CD4-positive, alpha-beta memory T cell (primary cell): ENCODE measurements around the gene CACHD1. TPM values are rescaled to one million over a fixed set of nuclear protein-coding genes. Genes with fewer than 3 reads are reported as not detected.

ENCODE experiments used
- CTCF ChIA-PET: fragments of 350-600 bp; sonication (Branson Sonifier 250); formaldehyde crosslinking; loops from one replicate; lab custom pipeline; 2021; ENCODE audit warnings: inconsistent platforms; ENCODE audit not compliant: partially characterized antibody; lab: Charles Lee
- POLR2A ChIA-PET: fragments of 350-600 bp; sonication (Branson Sonifier 250); formaldehyde crosslinking; loops from one replicate; lab custom pipeline; 2021; ENCODE audit not compliant: partially characterized antibody; lab: Charles Lee
- DNase-seq, 5 donors: peaks; one replicate each; pipeline versions ENCODE4 v3.0.0 to v3.0.0-alpha.2; 2020 to 2022; ENCODE audit warnings: mixed read lengths in 1 of 5
- H3K27ac ChIP-seq: one replicate; pipeline ENCODE4 v1.7.0; 2013; ENCODE audit warnings: low read depth, low read length
- H3K27me3 ChIP-seq: 2 replicates; pipeline ENCODE4 v1.7.0; 2013; ENCODE audit warnings: mild to moderate bottlenecking, low read length, moderate library complexity; ENCODE audit not compliant: insufficient read depth
- H3K36me3 ChIP-seq: 2 replicates; pipeline ENCODE4 v1.7.0; 2013; ENCODE audit warnings: mild to moderate bottlenecking, low read length, moderate library complexity; ENCODE audit not compliant: insufficient read depth
- H3K4me1 ChIP-seq: 2 replicates; pipeline ENCODE4 v1.7.0; 2013; ENCODE audit warnings: mild to moderate bottlenecking, low read length, moderate library complexity; ENCODE audit not compliant: insufficient read depth
- H3K4me3 ChIP-seq, 2 donors: one replicate each; pipeline ENCODE4 v1.7.0; 2013; ENCODE audit warnings: low read length in 2 of 2, mild to moderate bottlenecking in 1 of 2
- H3K9me3 ChIP-seq, 2 donors: one replicate each; pipeline ENCODE4 v1.7.0; 2013; ENCODE audit warnings: low read length in 2 of 2, control low read depth in 1 of 2; ENCODE audit not compliant: control insufficient read depth in 1 of 2
- H3K27ac Mint-ChIP-seq, 7 donors: one replicate each; pipeline ENCODE4 v1.8.0; 2020 to 2021; ENCODE audit warnings: mixed read lengths in 7 of 7, mild to moderate bottlenecking in 6 of 7, inconsistent platforms in 3 of 7, moderate library complexity in 3 of 7
- H3K27me3 Mint-ChIP-seq, 2 donors: one replicate each; pipeline ENCODE4 v1.8.0; 2020 to 2021; ENCODE audit warnings: mixed read lengths in 2 of 2
- H3K36me3 Mint-ChIP-seq, 2 donors: one replicate each; pipeline ENCODE4 v1.8.0; 2020 to 2021; ENCODE audit warnings: mixed read lengths in 2 of 2, inconsistent platforms in 1 of 2, mild to moderate bottlenecking in 1 of 2
- H3K4me1 Mint-ChIP-seq, 4 donors: one replicate each; pipeline ENCODE4 v1.8.0; 2020 to 2021; ENCODE audit warnings: mixed read lengths in 4 of 4, mild to moderate bottlenecking in 1 of 4
- H3K4me3 Mint-ChIP-seq, 8 donors: one replicate each; pipeline ENCODE4 v1.8.0; 2020 to 2021; ENCODE audit warnings: mixed read lengths in 8 of 8, mild to moderate bottlenecking in 7 of 8, moderate library complexity in 6 of 8, inconsistent platforms in 3 of 8
- H3K9me3 Mint-ChIP-seq, 8 donors: one replicate each; pipeline ENCODE4 v1.8.0; 2020 to 2021; ENCODE audit warnings: mixed read lengths in 8 of 8, mild to moderate bottlenecking in 5 of 8, inconsistent platforms in 3 of 8, moderate library complexity in 1 of 8
- intact Hi-C: fragments of 100-400 bp; cut with micrococcal nuclease; formaldehyde crosslinking; loops from one replicate; pipeline ENCODE4 v1.15.1; 2023
- polyA plus RNA-seq, 2 donors: library from polyadenylated mRNA; unstranded; fragments of 300-500 nt; fragmentation: Illumina TruSeq; gene quantifications; one replicate each; pipeline ENCODE4 v1.2.3, GENCODE V29; 2021
- total RNA-seq, 2 experiments: library from RNA; stranded (reverse); gene quantifications; one replicate each; pipeline ENCODE4 v1.2.3, GENCODE V29; 2021

CACHD1 gene
- total and polyA plus RNA-seq, 4 experiments from 2014 or later = 0.11 to 0.17 TPM; not detected in 2

DNA sequence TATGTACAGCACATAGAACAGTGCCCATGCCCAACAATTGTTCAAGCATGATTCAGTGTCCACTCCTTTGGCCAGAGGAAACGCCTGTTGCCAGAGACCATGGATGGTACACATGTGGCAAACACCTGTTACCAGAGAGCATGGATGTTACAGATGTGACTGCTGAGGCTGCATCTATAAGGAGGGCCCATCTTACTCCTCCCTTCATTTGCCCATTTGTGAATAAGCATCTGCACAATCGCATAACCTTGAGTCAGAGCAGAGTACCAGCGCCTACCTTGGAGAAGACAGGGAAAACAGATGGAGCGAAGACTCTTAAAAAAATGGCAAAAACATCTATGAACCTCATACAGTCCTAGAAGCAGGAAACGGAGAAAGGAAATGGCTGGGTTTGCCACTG, 36.6 kb upstream of the CACHD1 start:
- no peaks in the 10 kb centered on the region for H3K4me1 ChIP-seq
- H3K9me3 ChIP-seq = no peaks in the 10 kb centered on the region
- H3K4me1 Mint-ChIP-seq = no peaks in the 10 kb centered on the region
- intact Hi-C loops = no loop called here
- no peak overlapping the region for H3K4me3 ChIP-seq
- no peaks in the 10 kb centered on the region for H3K27me3 ChIP-seq
- H3K9me3 Mint-ChIP-seq = peaks cover 0 to 3% (median 0%) of the 10 kb centered on the region in 8 donors
- H3K27ac ChIP-seq = no peak overlapping the region
- ChIA-PET CTCF (no interaction called here), POLR2A (no interaction called here)
- peaks cover 2 to 10% of the 10 kb centered on the region in 2 donors for H3K27me3 Mint-ChIP-seq
- H3K27ac Mint-ChIP-seq = no peak overlapping the region
- DNase-seq = no peak
- no peaks in the 10 kb centered on the region for H3K36me3 Mint-ChIP-seq
- no peak overlapping the region for H3K4me3 Mint-ChIP-seq
- no peaks in the 10 kb centered on the region for H3K36me3 ChIP-seq

DNA sequence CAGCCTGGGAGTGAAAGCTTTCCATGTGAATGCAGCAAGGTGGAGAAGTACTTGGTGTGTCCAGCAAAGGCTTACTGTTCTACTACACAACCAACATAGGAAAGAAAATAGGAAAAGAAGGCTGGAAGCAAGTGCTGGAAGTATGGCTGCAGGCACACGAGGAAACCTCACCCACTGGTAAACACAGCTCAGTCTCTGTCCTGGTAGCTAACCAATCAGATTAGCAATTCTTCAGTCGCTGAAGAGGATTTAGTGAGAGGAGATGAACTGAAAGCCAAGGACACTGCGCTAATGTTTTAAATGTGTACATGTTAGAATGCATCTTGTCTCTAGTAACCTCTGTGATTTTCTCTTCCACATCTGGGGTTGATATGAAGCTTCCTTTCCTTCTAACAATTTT, 36.2 kb upstream of the CACHD1 start:
- peaks cover 2 to 10% of the 10 kb centered on the region in 2 donors for H3K27me3 Mint-ChIP-seq

DNA sequence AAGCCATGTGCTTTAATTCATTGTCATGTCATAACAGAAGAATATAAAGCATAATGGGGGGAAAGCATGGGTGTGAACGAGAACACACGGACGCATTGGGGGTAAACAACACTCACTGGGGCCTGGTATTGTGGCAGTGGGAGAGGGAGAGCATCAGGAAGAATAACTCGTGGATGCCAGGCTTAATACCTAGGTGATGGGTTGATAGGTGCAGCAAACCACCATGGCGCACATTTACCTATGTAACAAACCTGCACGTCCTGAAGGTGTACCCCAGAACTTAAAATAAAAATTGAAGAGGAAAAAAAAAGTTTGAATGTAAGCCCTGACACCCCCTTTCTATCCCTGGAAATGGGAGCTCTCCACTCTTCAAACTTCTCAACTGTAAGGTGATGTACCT, 34.9 kb upstream of the CACHD1 start:
- intact Hi-C loops = no loop called here
- no peaks in the 10 kb centered on the region for H3K9me3 ChIP-seq
- H3K4me3 Mint-ChIP-seq = no peak overlapping the region
- H3K27me3 ChIP-seq = no peaks in the 10 kb centered on the region
- H3K4me1 ChIP-seq = no peaks in the 10 kb centered on the region
- ChIA-PET POLR2A (no interaction called here), CTCF (no interaction called here)
- H3K36me3 Mint-ChIP-seq = no peaks in the 10 kb centered on the region
- peaks cover 2 to 10% of the 10 kb centered on the region in 2 donors for H3K27me3 Mint-ChIP-seq
- peaks cover 0 to 3% (median 0%) of the 10 kb centered on the region in 8 donors for H3K9me3 Mint-ChIP-seq
- DNase-seq = no peak
- no peak overlapping the region for H3K27ac ChIP-seq
- no peak overlapping the region for H3K4me3 ChIP-seq
- H3K4me1 Mint-ChIP-seq = no peaks in the 10 kb centered on the region
- no peaks in the 10 kb centered on the region for H3K36me3 ChIP-seq
- no peak overlapping the region for H3K27ac Mint-ChIP-seq

More for the DNA sequence above, 36.2 kb upstream of the CACHD1 start:
- H3K36me3 Mint-ChIP-seq = no peaks in the 10 kb centered on the region
- Histone ChIP-seq H3K4me3 (no peak overlapping the region), H3K9me3 (no peaks in the 10 kb centered on the region), H3K36me3 (no peaks in the 10 kb centered on the region), H3K4me1 (no peaks in the 10 kb centered on the region), H3K27ac (no peak overlapping the region), H3K27me3 (no peaks in the 10 kb centered on the region)
- H3K9me3 Mint-ChIP-seq = peaks cover 0 to 3% (median 0%) of the 10 kb centered on the region in 8 donors
- no peak for DNase-seq
- ChIA-PET CTCF (no interaction called here), POLR2A (no interaction called here)
- intact Hi-C loops = no loop called here
- no peaks in the 10 kb centered on the region for H3K4me1 Mint-ChIP-seq
- H3K4me3 Mint-ChIP-seq = no peak overlapping the region
- no peak overlapping the region for H3K27ac Mint-ChIP-seq

DNA sequence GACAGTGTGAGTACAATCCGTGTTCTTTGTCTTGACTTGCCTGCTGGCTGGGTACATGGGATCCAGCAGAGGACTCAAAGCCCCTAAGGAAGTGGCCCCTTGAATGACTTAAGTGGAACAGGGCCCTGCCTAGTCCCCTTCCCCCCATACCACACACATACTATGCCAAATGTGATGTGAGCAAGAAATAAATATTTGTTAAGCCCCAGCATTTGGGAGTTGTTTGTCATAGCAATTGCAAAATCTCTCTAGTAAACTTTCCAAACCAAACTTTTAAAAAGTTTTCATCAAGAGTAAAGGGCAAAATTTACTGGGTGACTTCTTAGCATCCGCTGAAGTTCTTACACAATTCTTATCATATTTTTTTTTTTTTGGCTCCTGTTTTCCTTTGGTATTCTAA, 32.5 kb upstream of the CACHD1 start:
- Mint-ChIP-seq H3K36me3 (no peaks in the 10 kb centered on the region), H3K27me3 (peaks cover 2 to 10% of the 10 kb centered on the region in 2 donors), H3K4me3 (no peak overlapping the region), H3K9me3 (peaks cover 0 to 3% (median 0%) of the 10 kb centered on the region in 8 donors), H3K4me1 (no peaks in the 10 kb centered on the region), H3K27ac (no peak overlapping the region)
- ChIA-PET POLR2A (no interaction called here), CTCF (no interaction called here)
- Histone ChIP-seq H3K4me1 (no peaks in the 10 kb centered on the region), H3K27ac (no peak overlapping the region), H3K9me3 (no peaks in the 10 kb centered on the region), H3K27me3 (no peaks in the 10 kb centered on the region), H3K4me3 (no peak overlapping the region), H3K36me3 (no peaks in the 10 kb centered on the region)
- DNase-seq = no peak
- intact Hi-C loops = no loop called here

DNA sequence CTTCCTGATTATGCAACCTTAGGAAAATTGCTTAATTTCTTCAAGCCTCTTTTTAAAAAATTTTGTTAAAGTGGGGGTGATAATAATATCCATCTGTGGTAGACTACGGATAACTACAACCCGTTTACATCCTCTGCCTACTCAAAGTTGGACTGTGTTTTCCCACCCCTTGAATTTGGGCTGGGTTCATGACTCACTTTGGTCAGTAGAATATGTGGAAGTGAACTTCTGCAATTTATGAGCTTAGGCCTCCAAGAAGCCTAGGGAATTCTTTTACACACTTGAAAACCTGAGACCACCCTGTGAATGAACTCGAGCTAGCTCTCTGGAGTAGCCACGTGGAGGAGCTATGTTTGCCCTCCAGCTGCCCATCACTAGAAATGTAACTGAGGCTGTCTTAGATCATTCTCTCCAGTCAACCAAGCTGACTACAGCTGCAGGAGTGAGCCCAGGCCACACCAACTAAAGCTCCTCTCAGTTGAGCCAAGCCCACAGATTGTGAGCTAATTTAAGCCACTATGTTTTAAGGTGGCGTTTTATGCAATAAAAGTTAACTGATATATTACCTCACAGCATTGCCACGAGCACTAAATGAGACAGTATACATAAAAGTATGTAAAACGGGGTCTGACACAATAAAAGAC, 29.6 kb upstream of the CACHD1 start:
- Histone ChIP-seq H3K27ac (no peak overlapping the region), H3K27me3 (no peaks in the 10 kb centered on the region), H3K4me3 (no peak overlapping the region), H3K9me3 (no peaks in the 10 kb centered on the region), H3K4me1 (no peaks in the 10 kb centered on the region), H3K36me3 (no peaks in the 10 kb centered on the region)
- ChIA-PET CTCF (interaction anchor here (1.0 kb wide), 1 partner anchor 49 kb away, joined by 3 read pairs; no protein-coding TSS in a partner anchor), POLR2A (no interaction called here)
- intact Hi-C loops = no loop called here
- peaks cover 0 to 3% (median under 1%) of the 10 kb centered on the region in 8 donors for H3K9me3 Mint-ChIP-seq
- H3K36me3 Mint-ChIP-seq = no peaks in the 10 kb centered on the region
- no peaks in the 10 kb centered on the region for H3K4me1 Mint-ChIP-seq
- no peak overlapping the region for H3K4me3 Mint-ChIP-seq
- H3K27me3 Mint-ChIP-seq = peaks cover 2 to 3% of the 10 kb centered on the region in 2 donors
- H3K27ac Mint-ChIP-seq = no peak overlapping the region
- no peak for DNase-seq

DNA sequence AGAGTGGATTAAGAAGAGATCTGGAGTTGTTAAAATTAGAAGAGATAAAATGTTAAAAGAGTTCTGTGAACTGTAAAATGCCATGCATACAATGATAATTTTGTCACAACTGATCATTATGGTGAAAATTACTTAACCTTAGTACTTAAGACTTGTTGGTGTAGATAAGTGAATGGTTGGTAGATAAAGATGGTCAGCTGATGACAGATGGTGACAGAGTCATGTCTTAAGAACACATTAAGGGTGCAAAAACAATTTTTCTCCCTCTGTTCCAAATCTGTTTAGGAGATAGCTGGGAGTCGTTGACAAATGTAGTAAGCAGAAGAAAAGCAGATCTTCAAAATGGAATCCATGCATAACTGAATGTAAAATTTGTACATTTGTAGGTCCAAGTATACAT, 18.5 kb upstream of the CACHD1 start:
- no peaks in the 10 kb centered on the region for H3K4me1 ChIP-seq
- no peak for DNase-seq
- H3K36me3 Mint-ChIP-seq = no peaks in the 10 kb centered on the region
- H3K36me3 ChIP-seq = no peaks in the 10 kb centered on the region
- no peaks in the 10 kb centered on the region for H3K9me3 ChIP-seq
- no peak overlapping the region for H3K4me3 Mint-ChIP-seq
- intact Hi-C loops = no loop called here
- ChIA-PET CTCF (no interaction called here), POLR2A (no interaction called here)
- no peaks in the 10 kb centered on the region for H3K4me1 Mint-ChIP-seq
- no peak overlapping the region for H3K27ac ChIP-seq
- no peak overlapping the region for H3K27ac Mint-ChIP-seq
- H3K4me3 ChIP-seq = no peak overlapping the region
- H3K9me3 Mint-ChIP-seq = no peaks in the 10 kb centered on the region
- no peaks in the 10 kb centered on the region for H3K27me3 ChIP-seq
- H3K27me3 Mint-ChIP-seq = peaks cover 4 to 6% of the 10 kb centered on the region in 2 donors

DNA sequence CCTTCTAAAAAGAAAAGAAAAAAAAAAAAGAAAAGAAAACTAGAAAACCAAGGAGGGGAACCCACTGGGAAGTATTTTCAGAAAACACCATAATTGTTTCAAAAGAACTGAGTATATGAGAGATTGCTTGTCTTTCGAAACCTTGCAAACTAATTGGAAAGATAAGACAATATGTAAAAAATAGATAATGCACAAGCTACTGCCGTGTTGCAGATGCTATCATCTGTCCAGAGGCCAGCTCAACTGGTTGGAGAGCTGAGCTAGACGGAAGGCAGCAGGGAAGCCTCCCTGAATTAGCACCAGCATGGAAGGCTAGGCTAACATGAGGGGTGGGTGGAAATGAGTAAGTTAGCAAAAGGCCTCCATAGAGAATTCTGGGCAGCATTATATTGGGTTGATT, 16.2 kb upstream of the CACHD1 start:
- H3K27me3 Mint-ChIP-seq = peaks cover 3 to 5% of the 10 kb centered on the region in 2 donors

More for the DNA sequence above, 16.2 kb upstream of the CACHD1 start:
- H3K9me3 ChIP-seq = no peaks in the 10 kb centered on the region
- H3K4me1 Mint-ChIP-seq = no peaks in the 10 kb centered on the region
- no peaks in the 10 kb centered on the region for H3K4me1 ChIP-seq
- no peaks in the 10 kb centered on the region for H3K36me3 ChIP-seq
- H3K4me3 ChIP-seq = no peak overlapping the region
- no peaks in the 10 kb centered on the region for H3K27me3 ChIP-seq
- H3K36me3 Mint-ChIP-seq = no peaks in the 10 kb centered on the region
- no peak overlapping the region for H3K27ac ChIP-seq
- intact Hi-C loops = no loop called here
- H3K27ac Mint-ChIP-seq = no peak overlapping the region
- no peak for DNase-seq
- ChIA-PET POLR2A (interaction anchor here (0.5 kb wide), 1 partner anchor 1997 kb away, joined by 3 read pairs; no protein-coding TSS in a partner anchor), CTCF (no interaction called here)
- H3K9me3 Mint-ChIP-seq = no peaks in the 10 kb centered on the region
- H3K4me3 Mint-ChIP-seq = no peak overlapping the region
